CD14-positive monocyte (primary cell): ENCODE results near the gene MYO3B. TPM values are rescaled to one million over a fixed set of nuclear protein-coding genes. Genes with fewer than 3 reads are reported as not detected.

Experiments used
- DNase-seq, 3 donors: peaks; one replicate each; pipeline ENCODE4 v3.0.0-alpha.2; 2011 to 2022
- H2AFZ ChIP-seq: 2 replicates; pipeline ENCODE4 v1.6.0; 2012; ENCODE audit warnings: mild to moderate bottlenecking, low read depth, low read length, inconsistent platforms; ENCODE audit not compliant: insufficient read depth, poor library complexity, severe bottlenecking
- H3K27ac ChIP-seq, 2 donors: 1 replicate in 1 of 2; 2 replicates in 1 of 2; pipeline ENCODE4 v1.5.1; 2012 to 2013; ENCODE audit warnings: low read length in 2 of 2, control low read depth in 1 of 2, inconsistent platforms in 1 of 2, low read depth in 1 of 2, mild to moderate bottlenecking in 1 of 2
- H3K27me3 ChIP-seq, 2 donors: one replicate each; pipeline versions ENCODE4 v1.6.0 to v1.6.1; 2011 to 2013; ENCODE audit warnings: low read length in 2 of 2; ENCODE audit not compliant: control insufficient read depth in 2 of 2, insufficient read depth in 2 of 2
- H3K36me3 ChIP-seq, 2 donors: replicated peaks in 1 of 2; 1 replicate in 1 of 2; 2 replicates in 1 of 2; pipeline versions ENCODE4 v1.5.1 to v1.6.1; 2012 to 2013; ENCODE audit warnings: low read length in 2 of 2, control low read depth in 1 of 2, inconsistent platforms in 1 of 2, mild to moderate bottlenecking in 1 of 2; ENCODE audit not compliant: insufficient read depth in 2 of 2, control insufficient read depth in 1 of 2
- H3K4me1 ChIP-seq, 2 donors: 1 replicate in 1 of 2; 2 replicates in 1 of 2; pipeline versions ENCODE4 v1.5.1 to v1.6.1; 2012 to 2013; ENCODE audit warnings: low read length in 2 of 2, control low read depth in 1 of 2, inconsistent platforms in 1 of 2, mild to moderate bottlenecking in 1 of 2, moderate library complexity in 1 of 2; ENCODE audit not compliant: insufficient read depth in 2 of 2, control insufficient read depth in 1 of 2
- H3K4me2 ChIP-seq: replicated peaks from 2 replicates; pipeline ENCODE3; 2012; ENCODE audit warnings: low read length, moderate library complexity, mild to moderate bottlenecking; ENCODE audit not compliant: poor library complexity, severe bottlenecking; ENCODE audit errors: extremely low read depth
- H3K4me3 ChIP-seq, 3 experiments: fragments of 200-600 bp in 1 of 3; sonication (generic) in 1 of 3; replicated peaks in 1 of 3; 1 replicate in 2 of 3; 2 replicates in 1 of 3; pipeline ENCODE4 v1.5.1; 2011 to 2013; ENCODE audit warnings: low read length in 3 of 3, mild to moderate bottlenecking in 3 of 3, control low read depth in 2 of 3, low read depth in 2 of 3, inconsistent platforms in 1 of 3, moderate library complexity in 1 of 3
- H3K79me2 ChIP-seq: 2 replicates; pipeline ENCODE4 v1.6.0; 2012; ENCODE audit warnings: mild to moderate bottlenecking, control low read depth, inconsistent platforms, low read length, moderate library complexity; ENCODE audit not compliant: insufficient read depth
- H3K9ac ChIP-seq: 2 replicates; pipeline ENCODE4 v1.6.0; 2017; ENCODE audit warnings: low read length, mild to moderate bottlenecking; ENCODE audit not compliant: insufficient read depth, poor library complexity, severe bottlenecking
- H3K9me3 ChIP-seq, 2 donors: replicated peaks in 1 of 2; 1 replicate in 1 of 2; 2 replicates in 1 of 2; pipeline versions ENCODE4 v1.5.1 to v1.6.1; 2012 to 2013; ENCODE audit warnings: low read length in 2 of 2, control low read depth in 1 of 2; ENCODE audit not compliant: control insufficient read depth in 1 of 2, insufficient read depth in 1 of 2
- H4K20me1 ChIP-seq: 2 replicates; pipeline ENCODE4 v1.6.0; 2012; ENCODE audit warnings: mild to moderate bottlenecking, low read length, control low read depth, moderate library complexity; ENCODE audit not compliant: insufficient read depth
- H3K27ac Mint-ChIP-seq, 7 donors: one replicate each; pipeline ENCODE4 v1.8.0; 2020; ENCODE audit warnings: mild to moderate bottlenecking in 7 of 7, mixed read lengths in 7 of 7, moderate library complexity in 6 of 7, inconsistent platforms in 2 of 7
- H3K27me3 Mint-ChIP-seq, 3 donors: one replicate each; pipeline ENCODE4 v1.8.0; 2021 to 2022; ENCODE audit warnings: low read depth in 3 of 3, mild to moderate bottlenecking in 3 of 3, mixed read lengths in 3 of 3, moderate library complexity in 3 of 3, inconsistent platforms in 1 of 3
- H3K36me3 Mint-ChIP-seq, 2 donors: one replicate each; pipeline ENCODE4 v1.8.0; 2020; ENCODE audit warnings: mixed read lengths in 2 of 2, inconsistent platforms in 1 of 2, mild to moderate bottlenecking in 1 of 2
- H3K4me1 Mint-ChIP-seq: one replicate; pipeline ENCODE4 v1.8.0; 2020; ENCODE audit warnings: mild to moderate bottlenecking, mixed read lengths
- H3K4me3 Mint-ChIP-seq, 2 donors: one replicate each; pipeline ENCODE4 v1.8.0; 2020; ENCODE audit warnings: mild to moderate bottlenecking in 2 of 2, mixed read lengths in 2 of 2, moderate library complexity in 1 of 2
- H3K9me3 Mint-ChIP-seq, 7 donors: one replicate each; pipeline ENCODE4 v1.8.0; 2020 to 2022; ENCODE audit warnings: mixed read lengths in 7 of 7, mild to moderate bottlenecking in 6 of 7, moderate library complexity in 6 of 7, inconsistent platforms in 2 of 7
- WGBS: methylation state at CpG from one replicate; pipeline ENCODE4 v1.1.5; 2013; ENCODE audit warnings: missing lambda C conversion rate; ENCODE audit not compliant: insufficient coverage; 5-methylcytosine and 5-hydroxymethylcytosine counted together
- intact Hi-C, 2 donors: fragments of 100-400 bp; cut with micrococcal nuclease; formaldehyde crosslinking; loops; one replicate each; pipeline versions ENCODE4 v1.15.0 to v1.15.1; 2023
- polyA plus RNA-seq, 3 donors: library from polyadenylated mRNA; depleted of rRNA in 1 of 3; unstranded in 2 of 3; stranded (reverse) in 1 of 3; fragments of 300-500 nt in 2 of 3; fragments of >200 nt in 1 of 3; fragmentation: Illumina TruSeq in 2 of 3; gene quantifications; 1 replicate in 2 of 3; 2 replicates in 1 of 3; pipeline ENCODE4 v1.2.3, GENCODE V29; 2012 to 2021
- TF ChIP-seq, protein P1 (sequence below): fragments of 200-600 bp; IDR thresholded peaks from one replicate; pipeline ENCODE4 v1.8.0; 2022; ENCODE audit warnings: antibody characterized with exemption, mild to moderate bottlenecking

The MYO3B gene
- polyA plus RNA-seq, 3 donors = not detected

- H4K20me1 ChIP-seq = no peaks in the 10 kb centered on the region
- Mint-ChIP-seq H3K27ac (no peak overlapping the region), H3K36me3 (no peaks in the 10 kb centered on the region), H3K4me3 (no peak overlapping the region), H3K4me1 (no peaks in the 10 kb centered on the region), H3K9me3 (peaks cover 0 to 4% (median 0%) of the 10 kb centered on the region in 7 donors), H3K27me3 (peaks cover 0 to 6% (median 2%) of the 10 kb centered on the region in 3 donors)
- no CpG with 5 or more reads among the region's 3 CpGs for WGBS
- TF ChIP-seq, protein P1, sequence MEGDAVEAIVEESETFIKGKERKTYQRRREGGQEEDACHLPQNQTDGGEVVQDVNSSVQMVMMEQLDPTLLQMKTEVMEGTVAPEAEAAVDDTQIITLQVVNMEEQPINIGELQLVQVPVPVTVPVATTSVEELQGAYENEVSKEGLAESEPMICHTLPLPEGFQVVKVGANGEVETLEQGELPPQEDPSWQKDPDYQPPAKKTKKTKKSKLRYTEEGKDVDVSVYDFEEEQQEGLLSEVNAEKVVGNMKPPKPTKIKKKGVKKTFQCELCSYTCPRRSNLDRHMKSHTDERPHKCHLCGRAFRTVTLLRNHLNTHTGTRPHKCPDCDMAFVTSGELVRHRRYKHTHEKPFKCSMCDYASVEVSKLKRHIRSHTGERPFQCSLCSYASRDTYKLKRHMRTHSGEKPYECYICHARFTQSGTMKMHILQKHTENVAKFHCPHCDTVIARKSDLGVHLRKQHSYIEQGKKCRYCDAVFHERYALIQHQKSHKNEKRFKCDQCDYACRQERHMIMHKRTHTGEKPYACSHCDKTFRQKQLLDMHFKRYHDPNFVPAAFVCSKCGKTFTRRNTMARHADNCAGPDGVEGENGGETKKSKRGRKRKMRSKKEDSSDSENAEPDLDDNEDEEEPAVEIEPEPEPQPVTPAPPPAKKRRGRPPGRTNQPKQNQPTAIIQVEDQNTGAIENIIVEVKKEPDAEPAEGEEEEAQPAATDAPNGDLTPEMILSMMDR = no peak
- no peak overlapping the region for H3K4me3 ChIP-seq
- H3K27ac ChIP-seq = no peak overlapping the region
- H3K36me3 ChIP-seq = no peaks in the 10 kb centered on the region
- intact Hi-C loops = no loop called here
- H3K4me1 ChIP-seq = no peaks in the 10 kb centered on the region
- H2AFZ ChIP-seq = no peak overlapping the region
- no peaks in the 10 kb centered on the region for H3K27me3 ChIP-seq
- no peak for DNase-seq
- no peak overlapping the region for H3K9ac ChIP-seq
- H3K9me3 ChIP-seq = no peaks in the 10 kb centered on the region
- no peak overlapping the region for H3K4me2 ChIP-seq
- H3K79me2 ChIP-seq = no peaks in the 10 kb centered on the region
Measured at GRCh38 chr2:170282851-170283250, 104.9 kb downstream of the MYO3B start.

- no peak overlapping the region for H3K27ac ChIP-seq
- no peak overlapping the region for H2AFZ ChIP-seq
- WGBS = no CpG with 5 or more reads among the region's 1 CpG
- no peak for DNase-seq
- no peak overlapping the region for H3K4me2 ChIP-seq
- H3K4me1 ChIP-seq = no peaks in the 10 kb centered on the region
- Mint-ChIP-seq H3K27ac (peak overlapping the region in 1 of 7 donors; percentile 4), H3K36me3 (no peaks in the 10 kb centered on the region), H3K4me1 (no peaks in the 10 kb centered on the region), H3K4me3 (no peak overlapping the region), H3K27me3 (peaks cover 0 to 9% (median 2%) of the 10 kb centered on the region in 3 donors), H3K9me3 (peaks cover 0 to 4% (median 0%) of the 10 kb centered on the region in 7 donors)
- no peaks in the 10 kb centered on the region for H4K20me1 ChIP-seq
- H3K79me2 ChIP-seq = no peaks in the 10 kb centered on the region
- H3K9ac ChIP-seq = no peak overlapping the region
- intact Hi-C loops = no loop called here
- H3K27me3 ChIP-seq = no peaks in the 10 kb centered on the region
- TF ChIP-seq, protein P1 = no peak
- H3K36me3 ChIP-seq = no peaks in the 10 kb centered on the region
- H3K4me3 ChIP-seq = no peak overlapping the region
- H3K9me3 ChIP-seq = no peaks in the 10 kb centered on the region
Measured at GRCh38 chr2:170284205-170284604, 106.3 kb downstream of the MYO3B start.
